Thoracic aorta (tissue), 2 donors: ENCODE data around the gene PCDH17. TPM values are rescaled to one million over a fixed set of nuclear protein-coding genes. Genes with fewer than 3 reads are reported as not detected.

ENCODE experiments used
- ATAC-seq: fragments of 150-250 bp; one replicate; pipeline ENCODE4 v1.8.0; 2017; ENCODE audit warnings: low read depth; ENCODE audit not compliant: insufficient number of reproducible peaks, low FRiP score
- DNase-seq: peaks from one replicate; pipeline ENCODE4 v3.0.0-alpha.2; 2020; ENCODE audit warnings: low spot score
- H3K27ac ChIP-seq, 2 donors: fragments of 200-600 bp; sonication (generic); 1 replicate in 1 of 2; 2 replicates in 1 of 2; pipeline ENCODE4 v1.5.1; 2016; ENCODE audit warnings: mild to moderate bottlenecking in 2 of 2, moderate library complexity in 2 of 2
- H3K27me3 ChIP-seq: fragments of 200-600 bp; sonication (generic); replicated peaks from 2 replicates; pipeline ENCODE4 v1.6.0; 2016; ENCODE audit warnings: mild to moderate bottlenecking; ENCODE audit not compliant: insufficient read depth
- H3K36me3 ChIP-seq: fragments of 200-600 bp; sonication (generic); one replicate; pipeline ENCODE4 v1.5.1; 2016
- H3K4me1 ChIP-seq, 2 donors: fragments of 200-600 bp; sonication (generic); 1 replicate in 1 of 2; 2 replicates in 1 of 2; pipeline versions ENCODE4 v1.5.1 to v1.6.0; 2016; ENCODE audit warnings: low read depth in 2 of 2, mild to moderate bottlenecking in 1 of 2; ENCODE audit not compliant: control insufficient read depth in 1 of 2
- H3K4me3 ChIP-seq: fragments of 200-600 bp; sonication (generic); 2 replicates; pipeline ENCODE4 v1.5.1; 2016; ENCODE audit warnings: mild to moderate bottlenecking
- H3K9me3 ChIP-seq: fragments of 200-600 bp; sonication (generic); 2 replicates; pipeline ENCODE4 v1.5.1; 2016
- total RNA-seq, 2 donors: library from RNA; depleted of rRNA; stranded (reverse); fragments of >200 nt; gene quantifications; one replicate each; pipeline versions ENCODE4 v1.1.0 to v1.2.3, GENCODE V29; 2016
- TF ChIP-seq, protein P1 (sequence below): fragments of 200-600 bp; sonication (generic); IDR thresholded peaks from one replicate; pipeline ENCODE4 v1.5.1; 2019; ENCODE audit warnings: antibody characterized with exemption

PCDH17 gene
- total RNA-seq, 2 donors from 2014 or later, result 4.1 to 12.3 TPM

DNA sequence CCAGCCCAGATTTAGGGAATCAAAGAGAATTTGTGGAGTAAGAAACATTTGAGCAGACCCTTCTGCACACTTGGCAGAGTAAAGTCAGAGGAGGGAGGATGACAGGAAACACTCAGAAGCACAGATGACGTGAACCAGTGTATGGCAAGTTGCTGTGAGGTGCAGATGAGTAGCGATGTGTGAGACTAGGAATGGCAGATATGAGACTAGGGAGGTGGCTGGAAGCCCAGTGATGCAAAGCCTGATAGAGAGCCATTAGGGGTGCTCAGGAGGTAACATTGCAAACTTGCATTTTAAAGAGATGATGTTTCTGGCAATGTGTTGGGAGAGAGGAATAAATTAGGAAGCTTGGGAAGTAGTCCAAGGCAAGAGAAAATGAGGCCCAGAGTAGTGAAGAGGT lies 44.0 kb downstream of the PCDH17 start:
- TF ChIP-seq, protein P1, sequence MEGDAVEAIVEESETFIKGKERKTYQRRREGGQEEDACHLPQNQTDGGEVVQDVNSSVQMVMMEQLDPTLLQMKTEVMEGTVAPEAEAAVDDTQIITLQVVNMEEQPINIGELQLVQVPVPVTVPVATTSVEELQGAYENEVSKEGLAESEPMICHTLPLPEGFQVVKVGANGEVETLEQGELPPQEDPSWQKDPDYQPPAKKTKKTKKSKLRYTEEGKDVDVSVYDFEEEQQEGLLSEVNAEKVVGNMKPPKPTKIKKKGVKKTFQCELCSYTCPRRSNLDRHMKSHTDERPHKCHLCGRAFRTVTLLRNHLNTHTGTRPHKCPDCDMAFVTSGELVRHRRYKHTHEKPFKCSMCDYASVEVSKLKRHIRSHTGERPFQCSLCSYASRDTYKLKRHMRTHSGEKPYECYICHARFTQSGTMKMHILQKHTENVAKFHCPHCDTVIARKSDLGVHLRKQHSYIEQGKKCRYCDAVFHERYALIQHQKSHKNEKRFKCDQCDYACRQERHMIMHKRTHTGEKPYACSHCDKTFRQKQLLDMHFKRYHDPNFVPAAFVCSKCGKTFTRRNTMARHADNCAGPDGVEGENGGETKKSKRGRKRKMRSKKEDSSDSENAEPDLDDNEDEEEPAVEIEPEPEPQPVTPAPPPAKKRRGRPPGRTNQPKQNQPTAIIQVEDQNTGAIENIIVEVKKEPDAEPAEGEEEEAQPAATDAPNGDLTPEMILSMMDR, result no peak
- DNase-seq (no peak), ATAC-seq (no peak)
- no peaks in the 10 kb centered on the region for H3K27me3 ChIP-seq
- no peaks in the 10 kb centered on the region for H3K9me3 ChIP-seq
- no peak overlapping the region for H3K27ac ChIP-seq
- no peaks in the 10 kb centered on the region for H3K4me1 ChIP-seq
- no peaks in the 10 kb centered on the region for H3K36me3 ChIP-seq
- H3K4me3 ChIP-seq, result no peak overlapping the region

DNA sequence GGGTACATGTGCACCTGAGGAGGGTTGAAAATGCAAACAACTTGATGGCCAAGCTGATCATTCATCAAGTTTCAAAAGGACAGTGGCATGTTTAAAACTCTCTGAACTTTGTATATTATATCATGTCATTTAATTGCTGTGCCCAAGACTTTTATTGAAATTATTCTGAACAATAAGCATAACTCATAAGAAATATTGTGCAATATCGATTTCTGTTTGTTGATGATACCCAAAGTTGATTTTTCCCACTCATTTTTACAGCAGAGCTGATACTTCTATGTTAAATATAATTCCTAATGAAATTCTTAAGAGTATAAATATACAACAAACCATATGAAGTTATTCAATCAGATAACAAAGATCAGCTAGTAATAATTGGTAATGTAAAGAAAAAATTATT lies 49.1 kb downstream of the PCDH17 start:
- H3K27ac ChIP-seq, result no peak overlapping the region
- no peak overlapping the region for H3K4me3 ChIP-seq
- H3K9me3 ChIP-seq, result no peaks in the 10 kb centered on the region
- H3K27me3 ChIP-seq, result no peaks in the 10 kb centered on the region
- H3K4me1 ChIP-seq, result no peaks in the 10 kb centered on the region
- H3K36me3 ChIP-seq, result no peaks in the 10 kb centered on the region
- ATAC-seq (no peak), DNase-seq (no peak)
- TF ChIP-seq, protein P1, result no peak

DNA sequence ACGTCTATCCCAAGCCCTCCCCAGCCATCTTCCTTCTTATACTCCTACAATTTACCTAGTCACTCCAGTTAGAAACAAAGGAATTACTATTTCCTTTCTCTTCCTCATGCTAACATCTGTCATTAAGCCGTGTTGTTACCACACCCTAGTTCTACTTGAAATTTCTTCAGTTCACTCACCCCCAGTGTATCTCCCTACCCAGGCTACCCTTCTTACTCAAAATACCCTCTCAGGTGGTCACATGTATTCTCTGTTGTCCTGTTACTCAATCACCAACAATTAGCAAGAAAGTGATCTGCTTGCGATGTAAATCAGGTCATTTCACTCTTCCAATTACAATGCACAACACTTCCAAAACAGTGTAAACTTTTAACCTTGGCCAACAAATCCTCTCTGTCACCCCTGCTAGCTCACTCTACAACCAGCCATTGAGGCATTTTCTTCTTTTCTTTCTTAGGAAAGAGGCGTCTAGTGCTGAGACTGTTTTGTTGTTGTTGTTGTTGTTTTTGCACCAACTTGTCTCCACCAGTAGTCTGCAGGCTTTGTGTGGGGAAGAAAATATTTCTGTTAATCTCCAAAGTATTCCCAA lies 50.7 kb downstream of the PCDH17 start:
- DNase-seq, result no peak
- ATAC-seq, result no peak
- no peaks in the 10 kb centered on the region for H3K36me3 ChIP-seq
- H3K9me3 ChIP-seq, result no peaks in the 10 kb centered on the region
- TF ChIP-seq, protein P1, result no peak
- H3K4me1 ChIP-seq, result no peaks in the 10 kb centered on the region
- H3K27ac ChIP-seq, result no peak overlapping the region
- no peaks in the 10 kb centered on the region for H3K27me3 ChIP-seq
- H3K4me3 ChIP-seq, result no peak overlapping the region

DNA sequence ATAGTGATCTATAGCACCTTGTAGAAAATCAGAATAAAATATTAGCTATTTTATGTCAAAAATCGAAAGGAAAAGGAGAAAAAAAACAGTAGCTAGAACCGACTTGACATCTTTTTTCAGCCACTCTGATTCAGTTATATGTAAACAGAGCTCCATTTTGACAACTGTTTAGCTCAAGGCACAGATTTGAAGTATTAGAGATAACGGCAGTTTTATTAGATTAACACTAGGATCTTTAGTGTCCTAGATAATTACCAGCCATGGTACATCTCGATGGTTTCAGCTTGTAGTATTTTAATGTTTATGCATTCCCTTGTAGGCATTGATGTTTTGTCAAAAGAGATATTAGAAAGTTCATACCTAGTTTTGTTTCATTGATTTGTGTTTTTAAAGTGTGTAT lies 67.3 kb downstream of the PCDH17 start:
- Histone ChIP-seq H3K27me3 (no peaks in the 10 kb centered on the region), H3K36me3 (no peaks in the 10 kb centered on the region), H3K4me3 (no peak overlapping the region), H3K9me3 (no peaks in the 10 kb centered on the region), H3K27ac (no peak overlapping the region), H3K4me1 (no peaks in the 10 kb centered on the region)
- no peak for DNase-seq
- TF ChIP-seq, protein P1, result no peak
- no peak for ATAC-seq

DNA sequence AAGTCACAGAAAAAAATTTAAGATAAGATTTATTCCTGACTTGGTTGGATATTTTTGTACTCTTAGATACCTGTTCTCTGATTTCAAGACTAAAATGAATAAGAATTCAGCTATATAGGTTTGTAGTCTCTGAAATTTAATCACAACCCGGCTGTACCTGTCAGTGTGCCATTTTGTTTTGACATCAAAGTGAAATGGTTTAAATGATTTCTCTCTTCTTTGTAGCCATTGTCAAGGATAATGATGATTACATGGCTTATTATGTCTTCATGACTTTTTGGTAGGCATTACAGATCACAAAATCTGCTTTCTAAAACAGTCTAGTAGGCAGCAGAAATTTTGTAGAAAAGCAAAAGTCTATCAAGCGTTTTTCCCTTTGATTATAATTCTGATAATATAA lies 72.5 kb downstream of the PCDH17 start:
- Histone ChIP-seq H3K4me1 (no peaks in the 10 kb centered on the region), H3K27me3 (no peaks in the 10 kb centered on the region), H3K27ac (no peak overlapping the region), H3K4me3 (no peak overlapping the region), H3K9me3 (no peaks in the 10 kb centered on the region), H3K36me3 (no peaks in the 10 kb centered on the region)
- no peak for ATAC-seq
- no peak for DNase-seq
- TF ChIP-seq, protein P1, result no peak
